ENCODE results near the gene GPR39.

GRCh38 chr2:132401326-132401725 lies 15.3 kb upstream of the GPR39 start:
- TF ChIP-seq CTCF (IDR thresholded peaks at IDR 0.05), result no peak
- TF ChIP-seq POLR2A (IDR thresholded peaks at IDR 0.05), result no peak

Measured in uterus (tissue), 2 donors.